Bone marrow (tissue), 2 donors: ENCODE results near the gene SLC12A6.
A peak's percentile ranks its signal among the peaks of the same experiment; 100 is the strongest.

Experiments used
- DNase-seq, 2 donors: peaks; one replicate each; lab custom pipeline; 2025; lab: John Stamatoyannopoulos, UW

The SLC12A6 gene

GRCh38 chr15:34259566-34259965 lies 78.0 kb downstream of the SLC12A6 start:
- no peak for DNase-seq

DNA sequence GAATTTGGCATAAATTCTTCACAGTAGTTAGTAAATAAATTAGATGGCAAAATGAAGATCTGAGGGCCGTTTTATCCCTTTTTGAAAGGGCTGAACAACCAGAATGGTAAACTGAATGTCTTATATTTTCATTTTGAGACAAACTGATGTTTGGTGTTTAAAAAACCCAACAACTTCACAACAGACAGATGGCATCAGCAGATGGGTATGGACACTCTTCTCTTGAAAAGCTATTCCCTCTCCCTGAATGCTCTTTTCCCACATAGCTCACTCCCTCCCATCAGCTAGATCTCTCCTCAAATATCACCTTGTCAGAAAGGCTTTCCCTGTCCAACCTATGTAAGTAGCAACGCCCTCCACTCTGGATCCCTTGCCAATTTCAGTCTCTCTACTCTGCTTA lies 79.4 kb downstream of the SLC12A6 start:
- DNase-seq: no peak

- no peak for DNase-seq
Measured at GRCh38 chr15:34252545-34252944, 85.0 kb downstream of the SLC12A6 start.

- no peak for DNase-seq
Measured at GRCh38 chr15:34248190-34248589, 89.4 kb downstream of the SLC12A6 start.

DNA sequence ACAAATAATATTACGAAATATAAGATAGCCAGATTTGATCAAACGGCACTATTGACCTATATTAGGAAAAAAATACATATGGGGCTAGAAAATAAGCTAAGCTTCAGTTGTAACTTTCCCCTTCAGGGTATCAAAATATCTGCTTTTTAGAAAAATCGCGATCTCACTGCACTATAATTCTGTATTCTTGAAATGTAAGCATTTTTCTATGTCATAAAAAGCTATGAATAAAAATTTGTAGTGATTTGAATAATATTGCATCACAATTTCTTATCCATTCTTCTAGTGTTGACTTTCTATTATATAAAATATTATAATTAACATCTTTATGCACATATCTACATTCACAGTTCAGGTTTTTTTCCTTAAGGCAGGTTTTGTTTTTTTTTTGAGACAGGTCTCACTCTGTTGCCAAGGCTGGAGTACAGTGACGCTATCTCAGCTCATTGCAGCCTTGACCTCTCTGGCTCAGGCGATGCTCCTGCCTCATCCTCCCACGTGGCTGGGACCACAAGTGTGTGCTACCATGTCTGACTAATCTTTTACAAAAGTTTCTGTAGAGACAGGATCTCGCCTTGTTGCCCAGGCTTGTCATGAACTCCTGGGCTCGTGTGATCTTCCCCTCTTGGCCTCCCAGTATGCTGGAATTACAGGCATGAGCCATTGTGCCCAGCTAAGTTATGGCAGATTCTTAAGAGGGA lies 91.2 kb downstream of the SLC12A6 start:
- no peak for DNase-seq

GRCh38 chr15:34243226-34243625 lies 94.4 kb downstream of the SLC12A6 start:
- no peak for DNase-seq

DNA sequence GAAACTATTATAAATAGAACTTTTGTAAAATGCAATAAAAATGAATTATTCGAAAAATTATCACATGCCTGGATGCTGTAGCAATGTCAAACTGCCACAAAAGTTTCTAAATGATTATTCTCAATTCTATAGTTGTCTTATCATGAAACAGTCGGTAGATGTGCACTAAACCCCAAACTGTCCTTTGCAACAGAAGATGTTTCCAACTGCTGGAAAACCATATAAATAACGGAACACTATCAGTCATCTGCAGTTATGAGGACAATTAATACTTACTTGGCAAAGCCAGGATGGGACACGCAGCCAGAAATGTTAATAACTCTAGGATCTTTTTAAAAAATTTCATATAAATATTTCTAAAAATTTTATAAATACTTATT lies 95.3 kb downstream of the SLC12A6 start:
- no peak for DNase-seq

DNA sequence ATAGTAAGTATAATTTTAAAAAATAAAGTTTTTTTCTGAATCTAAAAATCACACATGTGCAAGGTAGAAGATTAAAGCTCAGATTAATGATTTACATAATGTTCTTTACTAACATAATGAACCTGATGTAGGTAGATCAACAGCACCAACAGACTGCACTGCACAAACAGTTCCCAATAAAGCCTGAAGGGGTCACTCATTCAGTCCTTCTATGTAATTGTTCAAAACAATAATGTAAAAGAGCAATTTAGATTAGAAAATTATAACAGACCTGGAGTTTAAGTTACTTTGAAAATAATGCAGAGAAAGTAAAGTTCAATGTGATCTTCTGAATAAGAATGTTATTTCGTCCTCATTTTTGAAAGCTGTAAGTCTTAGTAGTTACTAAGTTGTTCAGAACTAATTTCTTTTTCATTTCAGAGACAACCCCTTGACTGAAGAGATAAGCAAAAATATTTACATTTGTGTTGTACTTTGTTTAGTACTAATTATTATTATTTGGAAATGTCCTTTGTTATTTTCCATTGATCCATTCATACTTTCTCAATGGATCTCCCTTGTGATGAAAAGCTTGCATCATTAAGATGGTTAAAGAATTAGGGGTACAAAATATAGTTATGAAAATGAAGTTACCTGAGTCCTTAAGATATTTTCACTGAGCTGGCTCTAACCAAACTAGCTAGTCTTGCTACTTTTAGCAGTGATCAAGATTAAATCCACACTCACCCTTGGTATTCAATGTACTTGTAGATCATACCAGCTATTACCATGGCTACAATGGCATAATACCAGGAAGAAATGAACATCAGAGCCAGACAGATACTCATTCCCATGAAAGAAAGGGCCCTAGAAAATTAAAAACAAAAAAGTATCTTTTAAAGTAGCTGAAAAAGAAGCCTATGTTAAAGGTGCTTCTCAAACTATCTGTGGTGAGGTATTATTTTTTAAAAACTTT lies 95.9 kb downstream of the SLC12A6 start:
- DNase-seq: peak in 1 of 2 donors; percentile 29

DNA sequence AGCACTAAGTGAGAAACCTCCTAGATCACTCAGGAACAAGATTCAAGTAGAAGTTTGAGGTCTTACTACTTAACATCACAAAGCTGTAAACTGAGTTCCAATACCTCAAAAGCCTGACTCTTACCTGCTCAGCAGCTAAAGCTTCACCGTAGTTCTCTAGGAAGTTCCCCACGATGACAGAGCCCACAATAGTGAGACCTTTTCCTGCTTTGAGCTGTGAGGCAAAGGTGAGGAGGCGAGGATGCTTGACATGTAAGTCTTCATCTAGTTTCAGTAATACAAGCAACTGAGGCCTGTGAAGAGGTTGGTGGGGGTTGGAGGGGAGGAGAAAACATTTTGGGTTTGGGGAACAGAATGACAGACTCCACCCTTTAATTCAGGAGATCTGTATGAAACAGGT lies 97.0 kb downstream of the SLC12A6 start:
- no peak for DNase-seq

- DNase-seq: peak in 1 of 2 donors; percentile 6
Measured at GRCh38 chr15:34239151-34239808, 98.3 kb downstream of the SLC12A6 start.

DNA sequence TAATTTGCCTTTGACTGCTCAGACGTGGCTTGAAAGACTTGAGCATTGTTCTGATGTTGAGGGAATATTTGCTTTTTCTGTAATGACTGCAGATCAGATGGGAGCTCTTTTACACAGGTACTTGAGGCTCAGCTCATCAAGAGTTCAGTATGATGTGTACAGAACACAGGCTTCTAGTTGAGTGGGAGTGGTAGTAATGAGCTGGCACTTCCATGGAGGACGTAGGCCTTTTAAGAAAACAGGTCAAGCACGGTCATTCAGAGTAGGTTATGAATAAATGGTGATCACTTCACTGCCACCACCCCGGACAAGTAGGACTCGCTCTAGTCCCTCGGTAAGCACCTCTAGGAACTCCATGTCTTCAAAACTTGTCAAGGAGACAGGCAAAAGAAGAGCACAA lies 104.0 kb downstream of the SLC12A6 start:
- DNase-seq: no peak

GRCh38 chr15:34223904-34224596 lies 113.5 kb downstream of the SLC12A6 start:
- no peak for DNase-seq

DNA sequence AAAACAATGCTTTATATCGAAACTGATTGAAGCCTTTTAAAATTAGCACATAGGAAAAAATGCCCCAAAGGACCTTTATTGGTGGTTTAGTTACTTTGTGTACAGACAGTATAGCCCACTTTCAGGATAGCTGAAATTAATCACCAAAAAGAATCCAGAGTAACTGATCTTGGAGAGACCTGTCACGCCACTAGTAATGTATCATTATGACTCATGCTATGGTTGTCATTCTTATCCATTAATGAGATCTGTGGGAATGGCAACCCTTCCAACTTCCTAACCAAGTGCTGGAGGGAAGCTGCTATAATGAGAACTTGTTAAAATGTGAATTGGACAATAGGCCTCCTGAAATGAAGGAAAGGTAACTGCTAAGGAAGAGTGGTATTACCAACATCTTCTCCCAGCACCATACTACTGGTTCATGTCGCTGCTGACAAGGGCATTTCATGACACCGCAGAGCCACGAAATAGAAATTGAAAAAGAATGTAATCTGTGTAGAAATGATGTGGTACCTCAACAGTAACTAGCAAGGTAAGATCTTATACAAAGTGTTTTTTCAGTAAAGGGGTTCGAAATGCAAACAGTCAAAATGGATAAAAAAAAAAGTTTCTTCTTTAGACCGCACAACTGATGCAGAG lies 119.9 kb downstream of the SLC12A6 start:
- no peak for DNase-seq

DNA sequence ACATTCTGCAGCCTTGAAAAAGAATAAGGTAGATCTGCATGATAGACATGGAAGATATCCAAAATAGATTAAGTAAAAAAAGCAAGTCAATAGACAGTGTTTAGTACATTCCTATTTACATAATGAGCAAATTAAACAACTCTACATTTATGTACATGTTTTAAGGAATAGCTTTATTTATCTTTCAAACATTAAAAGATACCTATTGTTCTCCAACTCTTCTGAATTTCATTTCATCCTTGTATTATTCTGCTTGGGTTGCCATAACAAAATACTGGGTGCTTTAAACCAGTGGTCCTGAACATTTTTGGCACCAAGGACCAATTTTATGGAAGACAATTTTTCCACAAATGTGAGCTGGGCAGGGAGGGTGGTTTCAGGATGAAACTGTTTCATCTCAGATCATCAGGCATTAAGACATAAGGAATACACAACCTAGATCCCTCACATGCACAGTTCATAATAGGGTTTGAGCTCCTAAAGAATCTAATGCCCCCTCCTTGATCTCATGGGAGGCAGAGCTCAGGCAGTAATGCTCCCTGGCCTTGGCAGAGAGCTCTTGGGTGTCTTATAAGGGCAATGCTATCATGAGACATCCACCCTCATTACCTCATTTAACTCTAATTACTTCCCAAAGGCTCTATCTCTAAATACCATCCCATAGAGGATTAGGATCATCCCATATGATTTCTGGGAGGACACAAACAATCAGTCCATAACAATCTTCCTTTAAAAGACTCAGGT lies 120.9 kb downstream of the SLC12A6 start:
- DNase-seq: no peak

DNA sequence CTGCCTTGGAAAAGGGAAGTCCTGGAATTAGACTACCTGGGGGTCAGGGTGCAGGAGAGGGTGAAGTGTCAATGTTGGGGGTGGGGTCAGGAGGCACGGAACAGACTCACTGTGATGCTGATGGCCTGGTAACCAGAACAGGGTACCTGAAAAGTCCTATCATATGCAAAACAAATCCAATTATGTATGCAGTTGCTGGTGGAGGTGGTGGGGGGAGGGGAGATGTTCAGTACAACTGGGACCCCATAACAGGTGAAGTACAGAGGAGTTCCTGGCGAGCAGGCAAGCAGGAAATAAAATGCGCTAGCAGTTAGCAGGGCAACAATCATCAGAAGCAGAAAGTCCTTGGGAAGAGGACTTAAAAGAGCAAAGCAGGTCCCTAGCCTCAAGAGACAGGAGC lies 123.4 kb downstream of the SLC12A6 start:
- no peak for DNase-seq

DNA sequence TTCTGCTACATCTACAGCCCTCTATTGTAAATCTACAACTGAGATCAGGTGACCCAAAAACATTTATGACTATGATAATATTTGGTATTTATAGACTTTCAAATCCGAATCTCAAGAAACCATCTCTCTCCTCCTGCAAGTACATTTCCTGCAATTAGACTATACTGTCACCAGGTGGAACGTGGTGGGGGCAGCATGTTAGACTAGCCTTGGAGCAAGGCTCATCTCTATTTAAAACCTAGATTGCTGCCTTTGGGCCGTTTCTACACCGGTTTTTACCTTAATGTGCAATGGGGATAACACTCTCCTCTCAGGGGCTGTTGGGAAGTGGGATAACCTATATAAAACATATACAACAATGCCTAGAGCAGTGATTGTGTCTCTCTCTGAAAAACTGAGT lies 123.9 kb downstream of the SLC12A6 start:
- DNase-seq: no peak

DNA sequence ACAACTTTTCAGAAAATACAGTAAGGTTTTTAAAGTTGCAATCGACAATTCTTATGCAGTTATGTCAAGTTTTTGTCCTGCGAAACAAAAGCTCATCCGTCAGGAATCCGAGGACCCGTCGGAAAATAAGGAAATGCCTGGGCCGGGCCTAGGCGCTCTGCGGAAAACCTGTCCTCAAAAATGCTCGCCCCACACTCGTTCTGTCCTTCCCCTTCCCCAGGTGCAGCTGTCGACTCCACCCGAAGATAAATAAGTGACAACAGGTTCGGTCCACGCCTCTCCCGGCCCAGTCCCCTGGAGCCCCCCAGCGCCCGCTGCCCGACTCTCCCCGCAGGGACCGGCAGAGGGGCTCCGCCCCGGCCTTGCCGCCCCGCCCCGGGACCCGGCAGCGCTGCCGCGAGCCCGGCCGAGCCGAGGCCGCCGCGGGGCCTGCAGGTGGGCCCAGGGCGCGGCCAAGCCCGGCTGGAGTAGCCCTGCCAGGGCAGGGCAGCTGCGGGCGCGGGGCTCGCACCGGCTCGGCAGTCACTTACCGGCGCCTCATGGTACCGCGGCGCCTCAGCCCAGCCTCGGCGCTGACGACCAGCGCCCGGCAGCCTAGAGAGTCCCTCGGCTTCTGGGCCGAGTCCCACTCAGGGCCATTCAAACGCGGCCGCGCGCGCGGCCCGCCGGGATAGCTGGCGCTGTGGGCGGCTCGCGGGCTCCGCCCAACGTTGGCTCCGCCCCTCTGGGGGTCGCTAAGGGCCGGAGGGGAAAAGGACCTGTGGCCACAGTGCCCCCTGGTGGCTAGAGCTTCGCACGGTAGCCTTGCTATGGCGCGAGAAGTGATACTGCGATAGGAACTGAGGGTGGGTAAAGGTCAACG lies 127.9 kb downstream of the SLC12A6 start, which contains the start of gene KATNBL1:
Gene KATNBL1, minus strand, starts transcription at position 676 of the 862 bp plus-strand sequence. CDS start 46,420 bp downstream, outside the sequence.
- DNase-seq: peak; percentile 82 to 87

GRCh38 chr15:34206011-34206410 lies 131.6 kb downstream of the SLC12A6 start:
- DNase-seq: no peak

GRCh38 chr15:34203936-34204335 lies 133.6 kb downstream of the SLC12A6 start:
- no peak for DNase-seq

- no peak for DNase-seq
Measured at GRCh38 chr15:34203305-34203704, 134.3 kb downstream of the SLC12A6 start.
